Ascending aorta (tissue), 2 donors: ENCODE results near the gene MAPK1. TPM values are rescaled to one million over a fixed set of nuclear protein-coding genes. Genes with fewer than 3 reads are reported as not detected.

Experiments used
- DNase-seq, 2 donors: peaks; one replicate each; pipeline ENCODE4 v3.0.0-alpha.2; 2019; ENCODE audit warnings: low spot score in 2 of 2
- H3K27ac ChIP-seq, 2 donors: fragments of 200-600 bp; sonication (generic); one replicate each; pipeline ENCODE4 v1.5.1; 2016 to 2017; ENCODE audit warnings: mild to moderate bottlenecking in 1 of 2
- H3K27me3 ChIP-seq: fragments of 200-600 bp; sonication (generic); one replicate; pipeline ENCODE4 v1.5.1; 2017
- H3K36me3 ChIP-seq, 2 donors: fragments of 200-600 bp; sonication (generic); one replicate each; pipeline ENCODE4 v1.5.1; 2016
- H3K4me1 ChIP-seq, 2 donors: fragments of 200-600 bp; sonication (generic); one replicate each; pipeline ENCODE4 v1.5.1; 2016 to 2017; ENCODE audit warnings: mild to moderate bottlenecking in 1 of 2
- H3K4me3 ChIP-seq, 2 donors: fragments of 200-600 bp; sonication (generic); one replicate each; pipeline ENCODE4 v1.5.1; 2016 to 2017; ENCODE audit warnings: mild to moderate bottlenecking in 1 of 2
- H3K9me3 ChIP-seq, 2 donors: fragments of 200-600 bp; sonication (generic); one replicate each; pipeline ENCODE4 v1.5.1; 2016
- intact Hi-C: fragments of 100-400 bp; cut with DNase I; formaldehyde crosslinking; loops from one replicate; pipeline ENCODE4 v1.15.1; 2023
- total RNA-seq: library from RNA; depleted of rRNA; stranded (reverse); fragments of >200 nt; gene quantifications from one replicate; pipeline ENCODE4 v1.1.0, GENCODE V29; 2016
- TF ChIP-seq, protein P1 (sequence below), 3 experiments: fragments of 200-600 bp in 2 of 3; fragments of 450-650 bp in 1 of 3; sonication (generic) in 2 of 3; IDR thresholded peaks; one replicate each; pipeline ENCODE4 v1.5.1; 2016 to 2019; ENCODE audit warnings: antibody characterized with exemption in 3 of 3, mild to moderate bottlenecking in 1 of 3, moderate library complexity in 1 of 3

The MAPK1 gene
- total RNA-seq, 1 donor from 2014 or later, result 43.3 TPM

DNA sequence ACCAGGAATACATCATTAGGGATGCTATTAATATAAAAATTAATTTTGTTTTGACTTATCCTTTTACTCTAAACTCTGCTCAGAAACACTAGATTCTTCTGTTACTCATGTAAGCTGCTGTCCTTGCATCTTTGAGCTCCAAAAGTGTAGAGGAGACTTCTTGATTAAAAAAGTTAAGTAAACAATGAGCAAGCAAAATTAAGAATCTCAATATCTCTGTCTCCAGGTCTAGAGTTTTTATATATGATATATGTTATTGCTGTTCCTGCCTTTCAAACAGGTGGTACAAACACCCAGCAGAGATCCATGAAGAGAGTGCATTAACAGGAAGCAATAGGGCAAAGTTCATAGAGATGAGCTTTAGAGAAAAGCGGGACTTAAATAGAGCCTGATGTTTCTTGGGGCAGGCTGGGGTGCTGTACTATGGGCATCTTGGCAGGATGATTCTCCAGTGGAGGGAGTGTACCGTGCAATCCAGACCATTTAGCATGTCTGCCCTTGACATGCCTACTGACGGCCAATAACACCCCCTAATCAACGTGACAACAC, 6.9 kb downstream of the MAPK1 start:
- no peak overlapping the region for H3K27ac ChIP-seq
- H3K4me3 ChIP-seq, result no peak overlapping the region
- intact Hi-C loops, result no loop called here

DNA sequence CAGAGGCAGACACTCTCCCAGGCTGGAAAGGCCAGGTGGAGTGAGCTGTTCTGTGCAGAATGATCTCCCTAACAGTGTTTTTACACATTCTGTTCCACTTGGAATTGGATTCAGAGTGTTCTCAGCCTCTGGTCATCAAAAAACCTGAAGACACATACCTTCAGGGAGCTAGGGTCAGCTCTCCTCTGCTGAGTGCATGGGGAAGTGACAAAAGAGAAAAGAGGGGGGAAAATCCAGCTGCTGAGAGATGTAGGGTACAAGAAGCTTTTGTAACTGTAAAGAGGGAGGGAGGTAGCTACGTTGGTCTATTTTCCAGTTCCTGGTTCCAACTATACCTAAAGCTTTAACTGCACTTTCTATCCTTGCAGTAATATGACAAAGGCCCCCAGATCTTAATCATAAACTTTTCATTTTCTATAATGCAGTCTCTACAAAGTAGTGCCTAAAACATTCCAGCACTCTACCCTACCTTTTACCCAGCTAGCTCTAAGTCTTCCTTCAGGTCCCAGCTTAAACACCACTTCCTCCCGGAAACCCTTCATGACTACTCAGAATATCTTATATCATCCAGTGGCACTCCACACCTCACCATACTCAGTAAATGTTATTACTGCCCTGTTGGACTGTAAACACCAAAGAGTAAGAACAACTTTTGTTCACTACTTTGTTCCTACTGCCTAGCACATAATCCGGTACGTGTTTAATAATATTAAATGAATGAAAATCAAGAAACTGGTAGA, 9.2 kb downstream of the MAPK1 start:
- Histone ChIP-seq H3K4me1 (peaks cover 0 to 58% of the 10 kb centered on the region in 2 donors), H3K27me3 (no peaks in the 10 kb centered on the region), H3K9me3 (no peaks in the 10 kb centered on the region), H3K27ac (no peak overlapping the region), H3K4me3 (no peak overlapping the region), H3K36me3 (no peaks in the 10 kb centered on the region)
- TF ChIP-seq, protein P1, sequence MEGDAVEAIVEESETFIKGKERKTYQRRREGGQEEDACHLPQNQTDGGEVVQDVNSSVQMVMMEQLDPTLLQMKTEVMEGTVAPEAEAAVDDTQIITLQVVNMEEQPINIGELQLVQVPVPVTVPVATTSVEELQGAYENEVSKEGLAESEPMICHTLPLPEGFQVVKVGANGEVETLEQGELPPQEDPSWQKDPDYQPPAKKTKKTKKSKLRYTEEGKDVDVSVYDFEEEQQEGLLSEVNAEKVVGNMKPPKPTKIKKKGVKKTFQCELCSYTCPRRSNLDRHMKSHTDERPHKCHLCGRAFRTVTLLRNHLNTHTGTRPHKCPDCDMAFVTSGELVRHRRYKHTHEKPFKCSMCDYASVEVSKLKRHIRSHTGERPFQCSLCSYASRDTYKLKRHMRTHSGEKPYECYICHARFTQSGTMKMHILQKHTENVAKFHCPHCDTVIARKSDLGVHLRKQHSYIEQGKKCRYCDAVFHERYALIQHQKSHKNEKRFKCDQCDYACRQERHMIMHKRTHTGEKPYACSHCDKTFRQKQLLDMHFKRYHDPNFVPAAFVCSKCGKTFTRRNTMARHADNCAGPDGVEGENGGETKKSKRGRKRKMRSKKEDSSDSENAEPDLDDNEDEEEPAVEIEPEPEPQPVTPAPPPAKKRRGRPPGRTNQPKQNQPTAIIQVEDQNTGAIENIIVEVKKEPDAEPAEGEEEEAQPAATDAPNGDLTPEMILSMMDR (IDR thresholded peaks at IDR 0.05), result no peak
- DNase-seq, result no peak
- intact Hi-C loops, result no loop called here

More for the DNA sequence above, 6.9 kb downstream of the MAPK1 start:
- Histone ChIP-seq H3K4me1 (peaks cover 0 to 59% of the 10 kb centered on the region in 2 donors), H3K27me3 (no peaks in the 10 kb centered on the region), H3K9me3 (no peaks in the 10 kb centered on the region), H3K36me3 (no peaks in the 10 kb centered on the region)
- no peak for DNase-seq
- TF ChIP-seq, protein P1 (IDR thresholded peaks at IDR 0.05), result no peak

DNA sequence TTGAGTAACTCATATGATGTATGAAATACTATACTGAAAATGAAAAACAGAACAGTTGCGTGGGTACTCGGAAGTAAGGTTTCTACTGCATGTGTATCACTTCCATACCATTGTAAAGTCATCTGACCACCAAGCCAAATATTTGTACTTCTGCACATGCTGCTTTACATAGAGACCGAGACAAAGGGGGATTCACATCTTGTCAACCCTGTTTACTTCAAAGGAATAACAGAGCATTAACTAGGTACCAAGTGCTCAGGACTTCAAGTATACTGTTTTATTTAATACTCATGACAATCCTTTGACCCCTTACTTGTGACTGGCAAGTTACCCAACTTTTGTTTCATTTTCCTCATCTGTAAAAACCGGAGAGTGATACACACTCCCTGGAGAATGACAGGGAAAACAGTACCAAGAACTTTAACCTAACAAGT, 9.9 kb downstream of the MAPK1 start:
- DNase-seq, result no peak
- H3K27ac ChIP-seq, result no peak overlapping the region
- H3K9me3 ChIP-seq, result no peaks in the 10 kb centered on the region
- TF ChIP-seq, protein P1 (IDR thresholded peaks at IDR 0.05), result no peak
- no peaks in the 10 kb centered on the region for H3K27me3 ChIP-seq
- peaks cover 0 to 2% of the 10 kb centered on the region in 2 donors for H3K36me3 ChIP-seq
- H3K4me3 ChIP-seq, result no peak overlapping the region
- intact Hi-C loops, result no loop called here
- H3K4me1 ChIP-seq, result peaks cover 0 to 58% of the 10 kb centered on the region in 2 donors

DNA sequence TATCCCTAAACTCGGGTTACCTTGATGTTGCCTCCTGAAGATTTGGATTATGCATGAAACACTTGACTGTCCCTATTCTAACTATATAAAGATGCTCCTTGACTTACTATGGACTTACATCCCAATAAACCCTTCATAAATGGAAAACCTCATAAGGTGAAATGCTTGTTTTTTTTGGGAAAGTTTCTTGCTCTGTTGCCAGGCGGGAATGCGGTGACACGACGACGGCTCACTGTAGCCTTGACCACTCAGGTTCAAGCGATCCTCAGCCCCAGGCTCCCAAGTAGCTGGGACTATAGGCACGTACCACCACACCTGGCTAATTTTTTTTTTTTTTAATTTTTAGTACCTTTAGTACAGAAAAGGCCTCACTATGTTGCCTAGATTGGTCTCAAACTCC, 10.6 kb downstream of the MAPK1 start:
- DNase-seq, result no peak
- Histone ChIP-seq H3K4me3 (no peak overlapping the region), H3K36me3 (peaks cover 0 to 3% of the 10 kb centered on the region in 2 donors), H3K4me1 (peaks cover 0 to 54% of the 10 kb centered on the region in 2 donors), H3K27me3 (no peaks in the 10 kb centered on the region), H3K27ac (no peak overlapping the region), H3K9me3 (no peaks in the 10 kb centered on the region)
- TF ChIP-seq, protein P1 (IDR thresholded peaks at IDR 0.05), result no peak
- intact Hi-C loops, result no loop called here

DNA sequence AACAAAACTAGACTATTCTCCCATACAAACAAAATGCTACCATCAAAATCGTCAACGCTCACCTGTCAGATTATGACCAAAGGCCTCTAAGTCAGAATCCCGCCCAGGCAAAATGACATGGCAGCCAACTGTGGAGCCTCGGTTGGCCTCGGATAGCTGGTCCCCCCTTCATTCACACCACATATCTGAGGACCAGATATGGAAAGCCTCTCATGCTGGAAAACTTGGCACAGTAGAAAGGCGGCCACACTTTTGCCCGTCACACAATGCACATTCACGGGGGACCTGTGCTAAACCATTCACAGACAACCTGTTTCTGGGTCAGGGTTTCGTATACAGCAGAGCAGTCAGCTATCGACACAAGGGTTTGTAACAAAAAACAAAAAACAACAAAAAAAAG, 11.2 kb downstream of the MAPK1 start:
- no peak for DNase-seq
- H3K27ac ChIP-seq, result peak overlapping the region; percentile 9 to 19
- H3K4me3 ChIP-seq, result no peak overlapping the region
- peaks cover 0 to 49% of the 10 kb centered on the region in 2 donors for H3K4me1 ChIP-seq
- H3K9me3 ChIP-seq, result no peaks in the 10 kb centered on the region
- H3K27me3 ChIP-seq, result no peaks in the 10 kb centered on the region
- intact Hi-C loops, result no loop called here
- TF ChIP-seq, protein P1 (IDR thresholded peaks at IDR 0.05), result no peak
- peaks cover 0 to 3% of the 10 kb centered on the region in 2 donors for H3K36me3 ChIP-seq
